Uterus (tissue), 4 donors: Measurements from ENCODE around the gene HTR4. TPM values are rescaled to one million over a fixed set of nuclear protein-coding genes. Genes with fewer than 3 reads are reported as not detected.

ENCODE experiments used
- DNase-seq, 2 donors: peaks; one replicate each; pipeline ENCODE4 v3.0.0-alpha.2; 2019 to 2020
- H3K27ac ChIP-seq, 2 donors: fragments of 200-600 bp; sonication (generic); 1 replicate in 1 of 2; 2 replicates in 1 of 2; pipeline ENCODE4 v1.5.1; 2016 to 2018
- H3K27me3 ChIP-seq, 2 donors: fragments of 200-600 bp; sonication (generic); one replicate each; pipeline ENCODE4 v1.5.1; 2018 to 2019; ENCODE audit warnings: control low read depth in 1 of 2
- H3K36me3 ChIP-seq, 2 donors: fragments of 200-600 bp; sonication (generic); one replicate each; pipeline ENCODE4 v1.5.1; 2019; ENCODE audit warnings: control low read depth in 1 of 2
- H3K4me1 ChIP-seq, 2 donors: fragments of 200-600 bp; sonication (generic); one replicate each; pipeline ENCODE4 v1.5.1; 2018 to 2019; ENCODE audit warnings: control low read depth in 1 of 2
- H3K4me3 ChIP-seq, 2 donors: fragments of 200-600 bp; sonication (generic); 1 replicate in 1 of 2; 2 replicates in 1 of 2; pipeline ENCODE4 v1.5.1; 2018 to 2019; ENCODE audit warnings: mild to moderate bottlenecking in 1 of 2
- H3K9me3 ChIP-seq, 2 donors: fragments of 200-600 bp; sonication (generic); one replicate each; pipeline ENCODE4 v1.5.1; 2019; ENCODE audit warnings: control low read depth in 1 of 2
- CTCF ChIP-seq, 4 experiments: fragments of 200-600 bp in 2 of 4; fragments of 450-650 bp in 2 of 4; sonication (generic) in 2 of 4; IDR thresholded peaks; one replicate each; pipeline ENCODE4 v1.5.1; 2016 to 2019; ENCODE audit warnings: antibody characterized with exemption in 4 of 4, mild to moderate bottlenecking in 2 of 4, moderate library complexity in 1 of 4
- POLR2A ChIP-seq, 2 donors: fragments of 450-650 bp; IDR thresholded peaks; one replicate each; pipeline ENCODE4 v1.6.1; 2016; ENCODE audit warnings: antibody characterized with exemption in 2 of 2, mild to moderate bottlenecking in 1 of 2, moderate library complexity in 1 of 2
- intact Hi-C: fragments of 100-400 bp; cut with DNase I; formaldehyde crosslinking; loops from one replicate; pipeline ENCODE4 v1.15.1; 2023; ENCODE audit warnings: low total_unique reads
- total RNA-seq, 4 donors: library from RNA; depleted of rRNA in 3 of 4; stranded (reverse); fragments of >200 nt in 3 of 4; gene quantifications; one replicate each; pipeline versions ENCODE4 v1.1.0 to v1.2.4, GENCODE V29; 2014 to 2023
- donor health status: DM: yes; HTN: yes; CAD: no.

The HTR4 gene
- total RNA-seq, 4 donors from 2014 or later: 0.26 to 0.40 TPM; not detected in 2

DNA sequence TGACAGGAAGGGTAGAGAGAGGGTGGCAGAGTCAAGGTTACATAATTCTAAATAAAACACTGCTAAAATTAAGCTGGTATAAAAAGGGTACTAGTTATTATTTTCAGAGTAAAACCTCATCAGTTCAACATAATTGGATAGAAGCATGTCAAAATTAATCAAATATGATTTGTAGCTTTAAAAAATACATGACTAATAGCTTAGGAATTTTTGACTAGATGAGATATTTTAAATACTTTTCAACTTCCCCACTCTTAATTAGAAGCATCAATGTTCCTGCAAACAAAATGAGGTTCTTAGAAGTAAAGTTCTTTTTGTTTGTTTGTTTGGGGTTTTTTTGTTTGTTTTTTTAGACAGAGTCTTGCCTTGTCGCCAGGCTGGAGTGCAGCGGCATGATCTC, 29.1 kb downstream of the HTR4 start:
- Histone ChIP-seq H3K4me3 (no peak overlapping the region), H3K9me3 (no peaks in the 10 kb centered on the region), H3K4me1 (no peaks in the 10 kb centered on the region), H3K27ac (no peak overlapping the region), H3K27me3 (no peaks in the 10 kb centered on the region), H3K36me3 (no peaks in the 10 kb centered on the region)
- TF ChIP-seq POLR2A (IDR thresholded peaks at IDR 0.05): no peak
- no peak for TF ChIP-seq CTCF (IDR thresholded peaks at IDR 0.05)
- intact Hi-C loops: no loop called here
- no peak for DNase-seq

GRCh38 chr5:148623741-148624140, 30.6 kb downstream of the HTR4 start:
- no peak overlapping the region for H3K27ac ChIP-seq
- no peak for DNase-seq
- no peak for TF ChIP-seq POLR2A (IDR thresholded peaks at IDR 0.05)
- TF ChIP-seq CTCF (IDR thresholded peaks at IDR 0.05): no peak
- H3K9me3 ChIP-seq: no peaks in the 10 kb centered on the region
- H3K36me3 ChIP-seq: no peaks in the 10 kb centered on the region
- no peak overlapping the region for H3K4me3 ChIP-seq
- no peaks in the 10 kb centered on the region for H3K4me1 ChIP-seq
- intact Hi-C loops: no loop called here
- no peaks in the 10 kb centered on the region for H3K27me3 ChIP-seq

DNA sequence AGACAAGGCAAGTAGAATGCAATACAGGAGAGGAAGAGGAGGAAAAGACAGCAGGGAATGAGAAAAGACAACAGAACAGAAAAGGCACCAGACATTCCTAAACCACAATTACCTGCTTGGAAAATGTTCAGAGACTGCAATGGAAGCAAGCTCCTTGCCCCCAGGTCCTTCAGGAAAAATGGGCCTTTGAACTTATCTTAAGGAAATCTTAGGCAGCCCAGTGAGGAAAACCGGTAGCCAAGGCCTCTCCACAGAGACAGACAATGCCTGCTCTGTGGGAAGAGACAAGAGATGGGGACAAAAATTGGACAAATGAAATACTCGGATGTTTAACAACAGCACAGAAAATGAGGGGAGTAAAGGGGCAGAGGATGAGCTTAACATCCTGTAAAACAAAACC, 31.2 kb downstream of the HTR4 start:
- Histone ChIP-seq H3K9me3 (no peaks in the 10 kb centered on the region), H3K4me3 (no peak overlapping the region), H3K4me1 (no peaks in the 10 kb centered on the region), H3K27me3 (no peaks in the 10 kb centered on the region), H3K27ac (no peak overlapping the region), H3K36me3 (no peaks in the 10 kb centered on the region)
- intact Hi-C loops: no loop called here
- TF ChIP-seq CTCF (IDR thresholded peaks at IDR 0.05) (no peak), POLR2A (IDR thresholded peaks at IDR 0.05) (no peak)
- DNase-seq: no peak

DNA sequence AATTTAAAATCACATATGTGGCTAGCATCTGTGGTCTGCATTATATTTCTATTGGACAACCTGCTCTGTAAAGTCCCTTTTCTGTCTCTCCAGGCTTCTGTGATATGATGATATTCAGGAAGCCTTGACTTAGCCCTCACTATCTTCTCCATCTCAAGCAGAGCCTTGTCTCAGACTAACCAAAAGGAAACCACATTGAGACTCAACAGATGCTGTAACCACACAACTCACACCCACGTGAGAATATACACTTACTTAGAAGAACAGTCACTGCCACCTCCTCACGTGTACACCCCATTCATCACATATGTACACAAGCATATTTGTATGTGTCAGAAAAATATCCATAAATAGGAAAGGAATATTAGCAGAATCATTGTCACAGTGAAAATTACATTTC, 33.6 kb downstream of the HTR4 start:
- H3K9me3 ChIP-seq: no peaks in the 10 kb centered on the region
- TF ChIP-seq CTCF (IDR thresholded peaks at IDR 0.05) (no peak), POLR2A (IDR thresholded peaks at IDR 0.05) (no peak)
- no peaks in the 10 kb centered on the region for H3K36me3 ChIP-seq
- H3K4me1 ChIP-seq: no peaks in the 10 kb centered on the region
- intact Hi-C loops: no loop called here
- no peak for DNase-seq
- no peaks in the 10 kb centered on the region for H3K27me3 ChIP-seq
- H3K4me3 ChIP-seq: no peak overlapping the region
- H3K27ac ChIP-seq: no peak overlapping the region

- intact Hi-C loops: no loop called here
- Histone ChIP-seq H3K4me3 (no peak overlapping the region), H3K36me3 (no peaks in the 10 kb centered on the region), H3K27me3 (no peaks in the 10 kb centered on the region), H3K4me1 (no peaks in the 10 kb centered on the region), H3K9me3 (no peaks in the 10 kb centered on the region), H3K27ac (no peak overlapping the region)
- DNase-seq: no peak
- no peak for TF ChIP-seq CTCF (IDR thresholded peaks at IDR 0.05)
- TF ChIP-seq POLR2A (IDR thresholded peaks at IDR 0.05): no peak
Measured at GRCh38 chr5:148620091-148620490, 34.2 kb downstream of the HTR4 start.
